ENCODE results near the gene KPNB1. TPM values are rescaled to one million over a fixed set of nuclear protein-coding genes. Genes with fewer than 3 reads are reported as not detected.

The KPNB1 gene
- total and polyA plus RNA-seq, 10 of the 15 experiments (the other 5 are each of a cell fraction or from before 2014, with no cell fraction given), result 67.8 to 525 (median 246) TPM

DNA sequence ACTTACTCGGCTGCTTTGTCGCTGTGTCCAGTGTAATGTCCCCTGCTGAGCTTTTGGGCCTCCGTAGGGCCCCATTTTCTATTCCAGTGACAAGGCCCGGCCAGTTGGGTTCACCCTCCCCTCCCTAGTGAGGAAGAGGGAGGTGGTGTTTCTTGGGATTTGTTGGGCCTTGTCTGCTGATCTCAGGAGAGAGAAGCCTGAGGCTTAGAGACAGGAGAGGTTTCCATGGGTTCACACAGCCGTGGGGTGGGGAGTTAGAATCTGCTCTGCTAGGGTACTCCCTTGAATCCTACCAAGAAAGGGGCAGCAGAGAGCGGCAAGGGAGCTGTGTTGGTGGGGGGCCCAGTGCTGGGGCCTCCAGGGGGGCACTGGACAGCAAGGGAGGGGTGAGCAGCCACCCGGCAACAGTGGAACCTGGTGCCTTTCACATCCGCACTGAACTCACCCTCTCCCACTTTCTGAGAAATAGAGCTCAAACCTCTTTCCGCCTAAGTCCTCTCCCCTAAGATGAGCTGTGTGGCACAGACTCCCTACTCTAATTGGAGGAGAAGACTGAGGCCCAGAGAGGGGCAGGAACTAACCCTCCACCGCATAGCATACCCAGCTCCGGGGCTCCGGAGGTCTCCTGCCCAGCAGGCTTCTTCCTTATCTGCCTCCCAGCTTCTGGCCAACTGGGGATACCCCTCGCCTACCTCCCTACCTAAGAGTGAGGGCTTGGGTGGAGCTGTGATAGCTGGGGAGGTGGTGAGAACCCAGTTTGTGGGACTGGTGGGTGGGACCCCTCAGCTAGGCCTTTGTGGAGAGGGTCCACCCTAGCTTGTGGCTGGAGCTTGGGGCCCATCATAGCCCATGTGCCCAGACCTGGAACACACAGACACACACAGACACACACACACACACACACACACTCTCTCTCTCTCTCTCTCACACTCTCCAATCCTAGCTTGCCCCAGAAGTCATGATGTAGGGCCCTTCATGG is 51.0 kb downstream of the KPNB1 start:
- Histone ChIP-seq H2AFZ (ENCODE audit: control insufficient read depth, low read depth, low read length) (no peak overlapping the region), H3K9ac (ENCODE audit: control insufficient read depth, insufficient read depth, low read length) (no peak overlapping the region), H3K79me2 (ENCODE audit: control insufficient read depth, insufficient read depth, low read length) (no peaks in the 10 kb centered on the region), H3K27me3 (replicated peaks in 1 of 2; ENCODE audit: control insufficient read depth in 2 of 2, insufficient read depth in 2 of 2, low read length in 1 of 2) (no peaks in the 10 kb centered on the region), H3K27ac (ENCODE audit: control insufficient read depth, insufficient read depth) (no peak overlapping the region), H3K36me3 (ENCODE audit: control insufficient read depth in 2 of 2, insufficient read depth in 2 of 2, low read length in 1 of 2) (no peaks in the 10 kb centered on the region), H3K4me1 (ENCODE audit: control insufficient read depth, insufficient read depth, low read length) (peaks cover 27% of the 10 kb centered on the region), H3K9me3 (replicated peaks; ENCODE audit: control insufficient read depth, insufficient read depth, low read length) (no peaks in the 10 kb centered on the region), H3K4me2 (ENCODE audit: control insufficient read depth, insufficient read depth) (no peak overlapping the region), H4K20me1 (ENCODE audit: control insufficient read depth, insufficient read depth) (no peaks in the 10 kb centered on the region; the same call in 1 of the 2 replicates), H3K4me3 (no peak overlapping the region)
- DNase-seq (ENCODE audit: low read depth, low spot score) (no peak), ATAC-seq (no peak), FAIRE-seq (no peak)
- intact Hi-C loops (cut with micrococcal nuclease; ENCODE audit: unreplicated experiment) (no loop called here), in situ Hi-C loops (cut with MboI) (no loop called here)
- CTCF ChIA-PET, result interaction anchor here (0.5 to 9.4 kb wide), 11 partner anchors 9 to 566 kb away, joined by 3 to 242 read pairs (median 5); partner anchors contain the start of gene TBX21
- BruUV-seq (replicated peaks), result no TSS peak
- SMC1A ChIA-PET (ENCODE audit: uncharacterized antibody, unreplicated experiment), result interaction anchor here (0.6 to 6.5 kb wide), 10 partner anchors 9 to 90 kb away, joined by 3 to 39 read pairs (median 4); partner anchors contain the start of gene TBX21
- POLR2A ChIA-PET, result interaction anchor here (0.9 to 9.2 kb wide), 6 partner anchors 10 to 342 kb away, joined by 3 to 76 read pairs (median 7); partner anchors contain the start of gene TBX21
- 63% methylated on average over 13 of the region's 13 CpGs for WGBS (ENCODE audit: insufficient coverage, insufficient replicate concordance, low lambda C conversion rate, missing lambda C conversion rate)
- RAD21 ChIA-PET (ENCODE audit: unreplicated experiment), result interaction anchor here (0.6 to 9.9 kb wide), 14 partner anchors 15 to 121 kb away, joined by 3 to 142 read pairs (median 4); partner anchors contain the start of genes OSBPL7 and TBX21
- TF ChIP-seq, protein P1, sequence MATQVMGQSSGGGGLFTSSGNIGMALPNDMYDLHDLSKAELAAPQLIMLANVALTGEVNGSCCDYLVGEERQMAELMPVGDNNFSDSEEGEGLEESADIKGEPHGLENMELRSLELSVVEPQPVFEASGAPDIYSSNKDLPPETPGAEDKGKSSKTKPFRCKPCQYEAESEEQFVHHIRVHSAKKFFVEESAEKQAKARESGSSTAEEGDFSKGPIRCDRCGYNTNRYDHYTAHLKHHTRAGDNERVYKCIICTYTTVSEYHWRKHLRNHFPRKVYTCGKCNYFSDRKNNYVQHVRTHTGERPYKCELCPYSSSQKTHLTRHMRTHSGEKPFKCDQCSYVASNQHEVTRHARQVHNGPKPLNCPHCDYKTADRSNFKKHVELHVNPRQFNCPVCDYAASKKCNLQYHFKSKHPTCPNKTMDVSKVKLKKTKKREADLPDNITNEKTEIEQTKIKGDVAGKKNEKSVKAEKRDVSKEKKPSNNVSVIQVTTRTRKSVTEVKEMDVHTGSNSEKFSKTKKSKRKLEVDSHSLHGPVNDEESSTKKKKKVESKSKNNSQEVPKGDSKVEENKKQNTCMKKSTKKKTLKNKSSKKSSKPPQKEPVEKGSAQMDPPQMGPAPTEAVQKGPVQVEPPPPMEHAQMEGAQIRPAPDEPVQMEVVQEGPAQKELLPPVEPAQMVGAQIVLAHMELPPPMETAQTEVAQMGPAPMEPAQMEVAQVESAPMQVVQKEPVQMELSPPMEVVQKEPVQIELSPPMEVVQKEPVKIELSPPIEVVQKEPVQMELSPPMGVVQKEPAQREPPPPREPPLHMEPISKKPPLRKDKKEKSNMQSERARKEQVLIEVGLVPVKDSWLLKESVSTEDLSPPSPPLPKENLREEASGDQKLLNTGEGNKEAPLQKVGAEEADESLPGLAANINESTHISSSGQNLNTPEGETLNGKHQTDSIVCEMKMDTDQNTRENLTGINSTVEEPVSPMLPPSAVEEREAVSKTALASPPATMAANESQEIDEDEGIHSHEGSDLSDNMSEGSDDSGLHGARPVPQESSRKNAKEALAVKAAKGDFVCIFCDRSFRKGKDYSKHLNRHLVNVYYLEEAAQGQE (IDR thresholded peaks at IDR 0.05; ENCODE audit: low read depth, low read length), result no peak
- TF ChIP-seq RB1 (IDR thresholded peaks at IDR 0.05; ENCODE audit: borderline replicate concordance) (no peak), NBN (IDR thresholded peaks at IDR 0.05) (peak; percentile 36; the same call in 1 of the 2 replicates), NR2F1 (conservative IDR thresholded peaks at IDR 0.05) (peak; percentile 51), ZSCAN29 (IDR thresholded peaks at IDR 0.05) (no peak)

Data from GM12878 (cell line).